Liver (tissue), 9 donors: Measurements from ENCODE around the gene NPTN. TPM values are rescaled to one million over a fixed set of nuclear protein-coding genes. Genes with fewer than 3 reads are reported as not detected.

Experiments
- DNase-seq: peaks from one replicate; pipeline ENCODE4 v3.0.0-alpha.2; 2017; ENCODE audit warnings: low spot score
- H3K27ac ChIP-seq, 2 donors: one replicate each; pipeline ENCODE4 v1.7.0; 2013; ENCODE audit warnings: inconsistent platforms in 2 of 2, low read length in 2 of 2, control low read depth in 1 of 2, low read depth in 1 of 2, mild to moderate bottlenecking in 1 of 2
- H3K27me3 ChIP-seq, 4 donors: one replicate each; pipeline versions ENCODE4 v1.6.1 to v1.7.0; 2013; ENCODE audit warnings: low read length in 3 of 4, inconsistent platforms in 1 of 4, mild to moderate bottlenecking in 1 of 4, moderate library complexity in 1 of 4; ENCODE audit not compliant: control insufficient read depth in 4 of 4, insufficient read depth in 4 of 4
- H3K36me3 ChIP-seq, 4 donors: one replicate each; pipeline versions ENCODE4 v1.6.1 to v1.7.0; 2013; ENCODE audit warnings: low read length in 3 of 4, mild to moderate bottlenecking in 3 of 4, low read depth in 1 of 4, moderate library complexity in 1 of 4; ENCODE audit not compliant: control insufficient read depth in 4 of 4, insufficient read depth in 3 of 4
- H3K4me1 ChIP-seq, 4 donors: one replicate each; pipeline versions ENCODE4 v1.6.1 to v1.7.0; 2013; ENCODE audit warnings: low read length in 3 of 4, mild to moderate bottlenecking in 3 of 4, moderate library complexity in 1 of 4; ENCODE audit not compliant: control insufficient read depth in 4 of 4, insufficient read depth in 4 of 4
- H3K4me3 ChIP-seq, 3 donors: one replicate each; pipeline versions ENCODE4 v1.6.1 to v1.7.0; 2013; ENCODE audit warnings: low read length in 3 of 3, control low read depth in 1 of 3, low read depth in 1 of 3, mild to moderate bottlenecking in 1 of 3
- H3K9ac ChIP-seq, 2 donors: one replicate each; pipeline ENCODE4 v1.7.0; 2013; ENCODE audit warnings: low read length in 2 of 2, mild to moderate bottlenecking in 2 of 2, moderate library complexity in 2 of 2, control low read depth in 1 of 2, low read depth in 1 of 2
- H3K9me3 ChIP-seq, 4 donors: one replicate each; pipeline versions ENCODE4 v1.6.1 to v1.7.0; 2013; ENCODE audit warnings: low read length in 3 of 4; ENCODE audit not compliant: control insufficient read depth in 4 of 4
- ATF3 ChIP-seq: IDR thresholded peaks from 2 replicates; pipeline ENCODE4 v1.6.1; 2016; ENCODE audit warnings: antibody characterized with exemption
- CTCF ChIP-seq: fragments of 150-350 bp; IDR thresholded peaks from 2 replicates; pipeline ENCODE4 v1.5.1; 2017; ENCODE audit warnings: improper control_type of control experiment, low read depth, low read length; ENCODE audit not compliant: missing input control
- EGR1 ChIP-seq, 2 donors: IDR thresholded peaks; 2 replicates each; pipeline ENCODE4 v1.6.1; 2016 to 2018; ENCODE audit warnings: antibody characterized with exemption in 2 of 2, low read depth in 2 of 2
- FOXA1 ChIP-seq: IDR thresholded peaks from 2 replicates; pipeline ENCODE4 v1.6.1; 2016; ENCODE audit warnings: antibody characterized with exemption
- FOXA2 ChIP-seq: IDR thresholded peaks from 2 replicates; pipeline ENCODE4 v1.6.1; 2016; ENCODE audit warnings: antibody characterized with exemption
- HNF4G ChIP-seq: IDR thresholded peaks from 2 replicates; pipeline ENCODE4 v1.6.1; 2016; ENCODE audit warnings: antibody characterized with exemption
- JUND ChIP-seq, 2 donors: IDR thresholded peaks; 2 replicates each; pipeline ENCODE4 v1.6.1; 2016; ENCODE audit warnings: antibody characterized with exemption in 2 of 2
- MAX ChIP-seq: IDR thresholded peaks from 2 replicates; pipeline ENCODE4 v1.6.1; 2016; ENCODE audit warnings: antibody characterized with exemption
- NR2F2 ChIP-seq: IDR thresholded peaks from 2 replicates; pipeline ENCODE4 v1.6.1; 2016; ENCODE audit warnings: antibody characterized with exemption
- RAD21 ChIP-seq, 2 donors: IDR thresholded peaks; 2 replicates each; pipeline ENCODE4 v1.6.1; 2016; ENCODE audit warnings: antibody characterized with exemption in 2 of 2, mild to moderate bottlenecking in 2 of 2
- REST ChIP-seq: IDR thresholded peaks from 2 replicates; pipeline ENCODE4 v1.6.1; 2016; ENCODE audit warnings: antibody characterized with exemption, mild to moderate bottlenecking
- TAF1 ChIP-seq: conservative IDR thresholded peaks from 2 replicates; pipeline ENCODE4 v1.6.1; 2016; ENCODE audit warnings: antibody characterized with exemption, mild to moderate bottlenecking
- WGBS: extraction: QIAGEN DNeasy Blood & Tissue Kit; methylation state at CpG from one replicate; pipeline ENCODE4 v1.1.7; 2013; 5-methylcytosine and 5-hydroxymethylcytosine counted together
- polyA plus RNA-seq, 2 donors: library from polyadenylated mRNA; stranded (reverse) in 1 of 2; unstranded in 1 of 2; fragments of 200-250 nt in 1 of 2; fragments of >200 nt in 1 of 2; fragmentation: Nextera tagmentation in 1 of 2; extraction: Ambion mirVana in 1 of 2; gene quantifications; one replicate each; pipeline versions ENCODE4 v1.2.1 to v1.2.3, GENCODE V29; 2013 to 2015
- total RNA-seq, 2 donors: library from RNA; depleted of rRNA; stranded (reverse); fragments of >200 nt; gene quantifications; one replicate each; pipeline ENCODE4 v1.2.3, GENCODE V29; 2014
- donor health status: healthy.
- donor health status: healthy.
- donor health status: healthy.
- donor health status: healthy.
- donor health status: healthy.

Gene NPTN
- total and polyA plus RNA-seq, 4 donors, result 16.8 to 42.4 (median 33.9) TPM

- TF ChIP-seq CTCF (no peak), JUND (IDR thresholded peaks at IDR 0.05) (no peak), NR2F2 (no peak)
Observed at GRCh38 chr15:73539212-73540128, 93.7 kb downstream of the NPTN start (continued).

GRCh38 chr15:73538563-73539211 lies 94.5 kb downstream of the NPTN start:
- no peak overlapping the region for H3K27ac ChIP-seq
- no peaks in the 10 kb centered on the region for H3K27me3 ChIP-seq
- H3K4me1 ChIP-seq, result peaks cover 0 to 3% (median 0%) of the 10 kb centered on the region in 4 donors
- H3K9me3 ChIP-seq, result no peaks in the 10 kb centered on the region
- no peak overlapping the region for H3K4me3 ChIP-seq
- no peak overlapping the region for H3K9ac ChIP-seq
- WGBS, result 98% methylated on average over 10 of the region's 10 CpGs
- no peaks in the 10 kb centered on the region for H3K36me3 ChIP-seq
- no peak for DNase-seq
- no peak for TF ChIP-seq REST
- TF ChIP-seq RAD21 (IDR thresholded peaks at IDR 0.05), result no peak
- TF ChIP-seq TAF1, result no peak
- TF ChIP-seq CTCF, result no peak
- no peak for TF ChIP-seq ATF3
- no peak for TF ChIP-seq NR2F2
- TF ChIP-seq EGR1 (IDR thresholded peaks at IDR 0.05; ENCODE audit: low read depth in 2 of 2), result no peak
- TF ChIP-seq MAX, result no peak
- no peak for TF ChIP-seq HNF4G
- TF ChIP-seq FOXA2, result no peak
- TF ChIP-seq FOXA1, result no peak
